ENCODE results near the gene PRTG.
"Not testable (repeated sequence)": the region's sequence is repeated elsewhere in the genome, so short reads cannot be mapped to it uniquely, and the experiment has no call there.

PRTG gene, protein sequence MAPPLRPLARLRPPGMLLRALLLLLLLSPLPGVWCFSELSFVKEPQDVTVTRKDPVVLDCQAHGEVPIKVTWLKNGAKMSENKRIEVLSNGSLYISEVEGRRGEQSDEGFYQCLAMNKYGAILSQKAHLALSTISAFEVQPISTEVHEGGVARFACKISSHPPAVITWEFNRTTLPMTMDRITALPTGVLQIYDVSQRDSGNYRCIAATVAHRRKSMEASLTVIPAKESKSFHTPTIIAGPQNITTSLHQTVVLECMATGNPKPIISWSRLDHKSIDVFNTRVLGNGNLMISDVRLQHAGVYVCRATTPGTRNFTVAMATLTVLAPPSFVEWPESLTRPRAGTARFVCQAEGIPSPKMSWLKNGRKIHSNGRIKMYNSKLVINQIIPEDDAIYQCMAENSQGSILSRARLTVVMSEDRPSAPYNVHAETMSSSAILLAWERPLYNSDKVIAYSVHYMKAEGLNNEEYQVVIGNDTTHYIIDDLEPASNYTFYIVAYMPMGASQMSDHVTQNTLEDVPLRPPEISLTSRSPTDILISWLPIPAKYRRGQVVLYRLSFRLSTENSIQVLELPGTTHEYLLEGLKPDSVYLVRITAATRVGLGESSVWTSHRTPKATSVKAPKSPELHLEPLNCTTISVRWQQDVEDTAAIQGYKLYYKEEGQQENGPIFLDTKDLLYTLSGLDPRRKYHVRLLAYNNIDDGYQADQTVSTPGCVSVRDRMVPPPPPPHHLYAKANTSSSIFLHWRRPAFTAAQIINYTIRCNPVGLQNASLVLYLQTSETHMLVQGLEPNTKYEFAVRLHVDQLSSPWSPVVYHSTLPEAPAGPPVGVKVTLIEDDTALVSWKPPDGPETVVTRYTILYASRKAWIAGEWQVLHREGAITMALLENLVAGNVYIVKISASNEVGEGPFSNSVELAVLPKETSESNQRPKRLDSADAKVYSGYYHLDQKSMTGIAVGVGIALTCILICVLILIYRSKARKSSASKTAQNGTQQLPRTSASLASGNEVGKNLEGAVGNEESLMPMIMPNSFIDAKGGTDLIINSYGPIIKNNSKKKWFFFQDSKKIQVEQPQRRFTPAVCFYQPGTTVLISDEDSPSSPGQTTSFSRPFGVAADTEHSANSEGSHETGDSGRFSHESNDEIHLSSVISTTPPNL

DNA sequence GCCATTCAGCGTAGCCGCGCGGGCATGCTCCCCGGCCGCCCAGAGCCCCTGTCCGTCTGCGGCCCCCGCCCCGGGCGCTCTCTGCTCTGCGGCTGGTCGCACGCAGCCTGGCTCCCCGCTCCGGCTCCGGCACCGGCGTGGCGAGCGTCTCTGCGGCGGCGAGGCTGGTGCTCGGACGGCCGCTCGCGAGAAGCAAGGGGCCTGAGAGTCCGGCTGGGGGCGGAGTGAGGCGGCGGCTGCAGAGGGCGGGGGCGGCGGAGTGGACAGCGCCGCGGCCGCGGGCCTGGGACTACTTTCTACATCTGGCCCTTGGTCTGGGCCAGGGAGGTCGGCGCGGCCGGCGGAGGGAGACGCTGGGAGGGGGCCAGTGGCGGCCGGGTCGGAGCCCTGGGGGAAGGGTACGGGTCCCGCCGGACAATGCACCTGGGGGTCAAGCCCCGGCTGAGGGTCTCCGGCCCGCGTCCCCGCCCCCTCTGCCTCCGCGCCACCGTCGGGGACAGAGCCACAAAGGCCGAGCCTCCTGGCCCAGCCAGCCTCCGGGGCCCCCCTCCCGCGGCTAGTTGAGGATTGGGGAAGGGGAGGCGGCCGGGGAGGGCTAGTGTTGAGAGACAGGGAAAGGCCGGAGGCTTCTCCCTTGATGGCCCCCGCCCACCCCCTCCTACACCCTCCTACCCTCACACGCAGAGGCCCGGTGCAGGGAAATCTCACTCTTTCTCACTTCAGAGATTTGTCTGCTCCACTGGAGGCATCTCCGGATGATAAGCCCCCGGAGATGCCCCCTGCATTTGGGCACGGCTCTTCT lies at the start of gene PRTG:
Gene PRTG, minus strand, starts transcription at position 226 of the 802 bp plus-strand sequence. Its CDS starts 221 bp downstream, at position 5.
- peak within 1 kb of the TSS; percentile 61 for H3K4me3 ChIP-seq (ENCODE audit: low read depth, low read length)
- peak; percentile 20 for DNase-seq (ENCODE audit: low read depth)
- TF ChIP-seq, protein P1, sequence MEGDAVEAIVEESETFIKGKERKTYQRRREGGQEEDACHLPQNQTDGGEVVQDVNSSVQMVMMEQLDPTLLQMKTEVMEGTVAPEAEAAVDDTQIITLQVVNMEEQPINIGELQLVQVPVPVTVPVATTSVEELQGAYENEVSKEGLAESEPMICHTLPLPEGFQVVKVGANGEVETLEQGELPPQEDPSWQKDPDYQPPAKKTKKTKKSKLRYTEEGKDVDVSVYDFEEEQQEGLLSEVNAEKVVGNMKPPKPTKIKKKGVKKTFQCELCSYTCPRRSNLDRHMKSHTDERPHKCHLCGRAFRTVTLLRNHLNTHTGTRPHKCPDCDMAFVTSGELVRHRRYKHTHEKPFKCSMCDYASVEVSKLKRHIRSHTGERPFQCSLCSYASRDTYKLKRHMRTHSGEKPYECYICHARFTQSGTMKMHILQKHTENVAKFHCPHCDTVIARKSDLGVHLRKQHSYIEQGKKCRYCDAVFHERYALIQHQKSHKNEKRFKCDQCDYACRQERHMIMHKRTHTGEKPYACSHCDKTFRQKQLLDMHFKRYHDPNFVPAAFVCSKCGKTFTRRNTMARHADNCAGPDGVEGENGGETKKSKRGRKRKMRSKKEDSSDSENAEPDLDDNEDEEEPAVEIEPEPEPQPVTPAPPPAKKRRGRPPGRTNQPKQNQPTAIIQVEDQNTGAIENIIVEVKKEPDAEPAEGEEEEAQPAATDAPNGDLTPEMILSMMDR (IDR thresholded peaks at IDR 0.05; ENCODE audit: insufficient read depth, low read depth, low read length, missing control alignments): no peak

DNA sequence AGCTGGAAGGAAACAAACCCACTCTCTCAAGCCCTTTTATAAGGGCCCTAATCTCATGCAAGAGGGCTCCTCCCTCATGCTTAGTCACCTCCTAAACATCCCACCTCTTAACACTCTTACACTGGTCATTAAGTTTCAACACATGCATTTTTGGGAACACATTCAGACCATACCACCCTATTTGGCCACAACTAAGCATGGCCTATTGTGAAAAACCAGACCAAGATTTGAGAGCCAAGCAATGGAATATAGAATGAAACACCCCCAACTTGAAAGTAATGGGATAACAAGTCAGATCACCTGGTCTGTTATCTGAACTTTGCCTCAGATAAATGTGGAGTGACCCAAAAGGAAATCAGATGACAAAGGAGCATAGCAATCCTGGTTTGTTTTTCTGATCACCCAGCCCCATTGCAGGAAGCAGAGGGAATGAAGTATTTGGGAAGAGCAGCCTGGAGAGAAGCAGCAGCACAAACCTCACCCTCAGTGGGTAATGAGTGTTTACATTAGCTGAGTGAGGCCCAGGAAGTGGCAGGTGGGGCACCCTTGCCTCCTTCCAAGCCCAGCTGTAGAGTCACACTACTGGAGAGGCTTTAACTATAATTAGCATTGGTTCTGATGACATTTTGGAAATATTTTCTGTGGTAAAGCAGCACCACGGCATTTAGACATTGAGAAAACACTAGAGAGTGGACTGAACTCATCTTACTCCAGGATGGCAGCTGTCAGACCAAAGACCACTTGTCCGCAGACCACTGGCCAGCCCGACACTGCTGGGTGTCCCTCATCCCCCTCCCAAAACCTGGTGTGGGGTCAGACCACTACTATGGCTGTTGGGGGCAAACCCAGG lies 48.8 kb upstream of the PRTG start:
- H3K4me3 ChIP-seq (ENCODE audit: low read depth, low read length): no peak overlapping the region
- no peak for DNase-seq (ENCODE audit: low read depth)
- TF ChIP-seq, protein P1 (IDR thresholded peaks at IDR 0.05; ENCODE audit: insufficient read depth, low read depth, low read length, missing control alignments): no peak

DNA sequence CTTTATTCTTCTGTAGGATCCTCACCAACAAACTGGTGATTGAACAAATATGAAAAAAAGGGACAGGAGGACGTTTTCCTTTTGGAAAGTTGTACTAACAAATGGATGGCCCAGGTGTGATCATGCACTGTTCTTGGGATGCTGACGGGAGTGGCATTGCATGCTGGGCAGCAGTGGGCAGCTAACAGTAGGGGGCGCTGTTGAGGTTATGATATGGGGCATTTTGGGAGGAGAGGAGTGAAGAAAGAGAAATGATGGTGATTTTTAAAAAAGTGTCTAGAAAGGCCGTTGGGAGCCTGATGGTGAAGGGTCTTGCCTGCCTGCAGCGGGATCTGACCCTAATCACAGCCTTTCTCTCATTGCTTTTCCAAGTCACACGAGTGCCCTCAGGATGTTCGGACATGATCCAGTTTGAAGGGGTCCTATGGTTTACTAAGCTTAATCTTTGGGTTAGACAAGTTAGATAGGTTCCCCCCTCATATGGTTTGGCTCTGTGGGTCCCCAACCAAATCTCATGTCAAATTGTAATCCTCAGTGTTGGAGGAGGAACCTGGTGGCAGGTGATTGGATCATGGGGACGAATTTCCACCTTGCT lies 46.2 kb upstream of the PRTG start:
- TF ChIP-seq, protein P1 (IDR thresholded peaks at IDR 0.05; ENCODE audit: insufficient read depth, low read depth, low read length, missing control alignments): peak; percentile 58
- H3K4me3 ChIP-seq (ENCODE audit: low read depth, low read length): no peak overlapping the region
- peak; percentile 40 for DNase-seq (ENCODE audit: low read depth)

DNA sequence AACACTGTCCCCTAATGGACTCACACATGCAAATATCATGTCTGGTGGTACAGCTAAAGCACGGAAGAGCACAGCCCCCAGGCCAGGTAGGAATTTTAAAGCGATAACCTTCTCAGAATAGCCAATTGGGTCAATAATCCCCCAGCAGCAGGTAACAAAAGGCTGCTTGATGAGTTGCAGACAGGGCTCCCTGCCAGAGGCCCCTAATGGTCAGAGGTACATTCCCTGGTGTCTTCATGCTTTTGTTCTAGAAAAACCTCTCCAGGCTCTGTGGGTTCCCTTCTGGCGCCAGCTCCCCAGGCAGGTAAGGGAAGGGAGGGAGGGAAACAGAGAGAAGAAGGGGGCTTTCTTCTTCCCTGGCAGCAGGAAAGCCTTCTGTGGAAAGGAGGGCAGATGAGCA lies 43.4 kb upstream of the PRTG start:
- TF ChIP-seq, protein P1 (IDR thresholded peaks at IDR 0.05; ENCODE audit: insufficient read depth, low read depth, low read length, missing control alignments): no peak
- H3K4me3 ChIP-seq (ENCODE audit: low read depth, low read length): no peak overlapping the region
- no peak for DNase-seq (ENCODE audit: low read depth)

DNA sequence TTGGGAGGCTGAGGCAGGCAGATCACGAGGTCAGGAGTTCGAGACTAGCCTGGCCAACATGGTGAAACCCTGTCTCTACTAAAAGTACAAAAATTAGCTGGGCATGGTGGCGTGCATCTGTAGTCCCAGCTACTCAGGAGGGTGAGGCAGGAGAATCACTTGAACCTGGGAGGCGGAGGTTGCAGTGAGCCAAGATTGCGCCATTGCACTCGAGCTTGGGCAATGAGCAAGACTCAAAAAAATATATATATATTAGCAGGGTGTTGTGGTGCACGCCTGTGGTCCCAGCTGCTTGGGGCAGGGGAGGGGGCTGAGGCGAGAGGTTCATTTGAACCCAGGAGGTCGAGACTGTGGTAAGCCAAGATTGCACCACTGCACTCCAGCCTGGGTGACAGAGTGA lies 42.6 kb upstream of the PRTG start:
- H3K4me3 ChIP-seq (ENCODE audit: low read depth, low read length); DNase-seq (ENCODE audit: low read depth): not testable (repeated sequence)

DNA sequence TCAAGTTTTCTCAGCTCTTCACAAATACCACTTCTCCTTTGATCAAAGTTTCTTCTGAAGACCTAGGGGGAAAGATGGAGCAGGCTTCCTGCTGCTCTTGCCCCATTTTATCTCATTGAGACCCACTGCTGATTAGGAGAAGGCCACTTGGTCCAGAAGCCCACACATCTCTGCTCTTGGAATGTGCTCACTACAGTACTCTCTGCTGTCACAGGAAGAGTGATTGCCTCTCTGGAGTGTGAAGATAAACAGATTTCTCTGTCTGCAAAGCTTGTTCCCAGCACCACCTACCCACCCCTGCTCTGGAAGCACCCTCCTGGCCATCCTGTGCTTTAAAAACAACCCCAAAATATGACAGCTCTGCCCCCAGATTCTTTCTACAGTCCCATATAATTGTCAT lies 41.3 kb upstream of the PRTG start:
- H3K4me3 ChIP-seq (ENCODE audit: low read depth, low read length): no peak overlapping the region
- no peak for DNase-seq (ENCODE audit: low read depth)
- TF ChIP-seq, protein P1 (IDR thresholded peaks at IDR 0.05; ENCODE audit: insufficient read depth, low read depth, low read length, missing control alignments): no peak
